ENCODE measurements around the gene LEFTY2. TPM values are rescaled to one million over a fixed set of nuclear protein-coding genes. Genes with fewer than 3 reads are reported as not detected.
"Not testable (repeated sequence)": the region's sequence is repeated elsewhere in the genome, so short reads cannot be mapped to it uniquely, and the experiment has no call there.

The LEFTY2 gene
- total and polyA plus RNA-seq, 5 donors = 0.59 to 2.1 (median 1.1) TPM

- DNase-seq; ATAC-seq; H3K4me3 ChIP-seq (ENCODE audit: low read length); intact Hi-C loops (cut with DNase I); H3K27ac ChIP-seq (ENCODE audit: low read length); H3K9me3 ChIP-seq (ENCODE audit: control insufficient read depth, low read length); H3K27me3 ChIP-seq (ENCODE audit: control insufficient read depth, insufficient read depth); H3K4me1 ChIP-seq (ENCODE audit: control insufficient read depth, insufficient read depth, low read length): not testable (repeated sequence)
- 83% methylated on average over 8 of the region's 8 CpGs for WGBS
Observed at GRCh38 chr1:225939939-225940310, 1.1 kb downstream of the LEFTY2 start.

GRCh38 chr1:225939097-225939938 lies 1.7 kb downstream of the LEFTY2 start:
- H3K9me3 ChIP-seq (ENCODE audit: control insufficient read depth, low read length); H3K27me3 ChIP-seq (ENCODE audit: control insufficient read depth, insufficient read depth); H3K4me1 ChIP-seq (ENCODE audit: control insufficient read depth, insufficient read depth, low read length); H3K27ac ChIP-seq (ENCODE audit: low read length); intact Hi-C loops (cut with DNase I); H3K4me3 ChIP-seq (ENCODE audit: low read length): not testable (repeated sequence)
- WGBS = 49% methylated on average over 59 of the region's 69 CpGs
- ATAC-seq = peak; percentile 13 to 57
- peak in 1 of 3 donors; percentile 62 for DNase-seq

- no peaks in the 10 kb centered on the region for H3K27me3 ChIP-seq (ENCODE audit: control insufficient read depth, insufficient read depth)
- intact Hi-C loops (cut with DNase I) = no loop called here
- H3K4me3 ChIP-seq (ENCODE audit: low read length) = no peak overlapping the region
- H3K27ac ChIP-seq (ENCODE audit: low read length) = no peak overlapping the region
- WGBS = 92% methylated on average over 21 of the region's 21 CpGs
- DNase-seq = no peak
- peaks cover 2% of the 10 kb centered on the region for H3K4me1 ChIP-seq (ENCODE audit: control insufficient read depth, insufficient read depth, low read length)
- ATAC-seq = no peak
- no peaks in the 10 kb centered on the region for H3K9me3 ChIP-seq (ENCODE audit: control insufficient read depth, low read length)
Observed at GRCh38 chr1:225937048-225937968, 3.7 kb downstream of the LEFTY2 start.

GRCh38 chr1:225936523-225936922 lies 4.5 kb downstream of the LEFTY2 start:
- ATAC-seq = no peak
- Histone ChIP-seq H3K27ac (ENCODE audit: low read length) (no peak overlapping the region), H3K4me3 (ENCODE audit: low read length) (no peak overlapping the region), H3K4me1 (ENCODE audit: control insufficient read depth, insufficient read depth, low read length) (peaks cover under 1% of the 10 kb centered on the region), H3K9me3 (ENCODE audit: control insufficient read depth, low read length) (no peaks in the 10 kb centered on the region), H3K27me3 (ENCODE audit: control insufficient read depth, insufficient read depth) (no peaks in the 10 kb centered on the region)
- DNase-seq = no peak
- 60% methylated on average over 3 of the region's 3 CpGs for WGBS
- intact Hi-C loops (cut with DNase I) = no loop called here

- H3K9me3 ChIP-seq (ENCODE audit: control insufficient read depth, low read length); intact Hi-C loops (cut with DNase I); H3K27me3 ChIP-seq (ENCODE audit: control insufficient read depth, insufficient read depth); H3K4me1 ChIP-seq (ENCODE audit: control insufficient read depth, insufficient read depth, low read length); ATAC-seq; H3K4me3 ChIP-seq (ENCODE audit: low read length); H3K27ac ChIP-seq (ENCODE audit: low read length); DNase-seq: not testable (repeated sequence)
- WGBS = 82% methylated on average over 8 of the region's 8 CpGs
Observed at GRCh38 chr1:225936086-225936485, 4.9 kb downstream of the LEFTY2 start.

- no peak for ATAC-seq
- H3K27me3 ChIP-seq (ENCODE audit: control insufficient read depth, insufficient read depth) = no peaks in the 10 kb centered on the region
Observed at GRCh38 chr1:225934711-225935110, 6.3 kb downstream of the LEFTY2 start.

GRCh38 chr1:225933072-225933471 lies 7.9 kb downstream of the LEFTY2 start:
- H3K27me3 ChIP-seq (ENCODE audit: control insufficient read depth, insufficient read depth) = no peaks in the 10 kb centered on the region
- no peaks in the 10 kb centered on the region for H3K9me3 ChIP-seq (ENCODE audit: control insufficient read depth, low read length)
- no peak for DNase-seq
- intact Hi-C loops (cut with DNase I) = no loop called here
- WGBS = 87% methylated on average over 2 of the region's 2 CpGs
- ATAC-seq = no peak
- no peak overlapping the region for H3K27ac ChIP-seq (ENCODE audit: low read length)
- H3K4me3 ChIP-seq (ENCODE audit: low read length) = no peak overlapping the region
- H3K4me1 ChIP-seq (ENCODE audit: control insufficient read depth, insufficient read depth, low read length) = no peaks in the 10 kb centered on the region

More at GRCh38 chr1:225934711-225935110, 6.3 kb downstream of the LEFTY2 start:
- Histone ChIP-seq H3K4me3 (ENCODE audit: low read length) (no peak overlapping the region), H3K4me1 (ENCODE audit: control insufficient read depth, insufficient read depth, low read length) (no peaks in the 10 kb centered on the region), H3K27ac (ENCODE audit: low read length) (no peak overlapping the region), H3K9me3 (ENCODE audit: control insufficient read depth, low read length) (no peaks in the 10 kb centered on the region)
- no peak for DNase-seq
- 99% methylated on average over 5 of the region's 5 CpGs for WGBS
- intact Hi-C loops (cut with DNase I) = no loop called here

- no peak overlapping the region for H3K27ac ChIP-seq (ENCODE audit: low read length)
- H3K9me3 ChIP-seq (ENCODE audit: control insufficient read depth, low read length) = no peaks in the 10 kb centered on the region
- intact Hi-C loops (cut with DNase I) = no loop called here
- H3K4me1 ChIP-seq (ENCODE audit: control insufficient read depth, insufficient read depth, low read length) = no peaks in the 10 kb centered on the region
- H3K27me3 ChIP-seq (ENCODE audit: control insufficient read depth, insufficient read depth) = no peaks in the 10 kb centered on the region
- DNase-seq = no peak
- no peak for ATAC-seq
- H3K4me3 ChIP-seq (ENCODE audit: low read length) = no peak overlapping the region
- 70% methylated on average over 5 of the region's 5 CpGs for WGBS
Observed at GRCh38 chr1:225931270-225932136, 9.5 kb downstream of the LEFTY2 start.

GRCh38 chr1:225930566-225930965 lies 10.5 kb downstream of the LEFTY2 start:
- DNase-seq = no peak
- Histone ChIP-seq H3K27ac (ENCODE audit: low read length) (no peak overlapping the region), H3K27me3 (ENCODE audit: control insufficient read depth, insufficient read depth) (no peaks in the 10 kb centered on the region), H3K4me3 (ENCODE audit: low read length) (no peak overlapping the region), H3K4me1 (ENCODE audit: control insufficient read depth, insufficient read depth, low read length) (no peaks in the 10 kb centered on the region), H3K9me3 (ENCODE audit: control insufficient read depth, low read length) (no peaks in the 10 kb centered on the region)
- WGBS = 95% methylated on average over 2 of the region's 2 CpGs
- ATAC-seq = no peak
- intact Hi-C loops (cut with DNase I) = no loop called here

GRCh38 chr1:225929462-225929861 lies 11.6 kb downstream of the LEFTY2 start:
- H3K4me1 ChIP-seq (ENCODE audit: control insufficient read depth, insufficient read depth, low read length); H3K27ac ChIP-seq (ENCODE audit: low read length); DNase-seq; H3K27me3 ChIP-seq (ENCODE audit: control insufficient read depth, insufficient read depth); ATAC-seq; H3K9me3 ChIP-seq (ENCODE audit: control insufficient read depth, low read length); intact Hi-C loops (cut with DNase I); H3K4me3 ChIP-seq (ENCODE audit: low read length): not testable (repeated sequence)
- 95% methylated on average over 3 of the region's 3 CpGs for WGBS

All from right cardiac atrium (tissue), 5 donors.